ENCODE data around the gene SERTAD4. TPM values are rescaled to one million over a fixed set of nuclear protein-coding genes. Genes with fewer than 3 reads are reported as not detected.
"Not testable (repeated sequence)": the region's sequence is repeated elsewhere in the genome, so short reads cannot be mapped to it uniquely, and the experiment has no call there.

The SERTAD4 gene
- total RNA-seq, 2 experiments from 2014 or later, result not detected

- POLR2A ChIA-PET, result interaction anchor here (0.6 kb wide), 1 partner anchor 59 kb away, joined by 3 read pairs; no protein-coding TSS in a partner anchor
Measured at GRCh38 chr1:210264496-210265380, 32.1 kb downstream of the SERTAD4 start.

DNA sequence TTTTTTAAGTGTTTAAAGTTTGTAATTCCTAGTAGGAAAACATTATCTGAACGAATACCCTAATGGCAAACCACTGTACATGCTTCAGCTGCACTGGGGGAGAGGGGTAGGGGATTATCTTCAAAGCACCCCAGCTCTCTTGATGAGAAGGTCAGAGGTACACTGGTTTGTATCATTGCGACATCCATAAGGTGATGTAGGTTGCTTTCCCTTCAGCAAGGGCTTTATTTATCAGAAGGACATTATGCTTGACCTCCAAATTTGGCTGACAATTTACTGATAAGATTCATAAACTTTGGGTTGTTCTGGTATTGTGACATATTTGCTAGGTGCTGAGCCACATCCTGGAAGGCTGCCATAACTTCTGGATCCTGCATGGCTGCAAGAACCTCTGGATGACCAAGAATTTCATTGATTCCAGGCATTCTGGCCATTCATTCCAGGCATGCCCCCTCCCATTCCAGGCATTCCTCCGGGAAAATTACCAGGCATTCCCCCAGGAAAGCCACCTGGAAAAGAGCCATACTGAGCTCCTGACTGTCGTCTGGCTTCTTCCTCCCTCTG is 32.9 kb downstream of the SERTAD4 start:
- DNase-seq; POLR2A ChIA-PET; H3K27me3 Mint-ChIP-seq; intact Hi-C loops (cut with micrococcal nuclease); H3K27ac Mint-ChIP-seq; H3K4me3 Mint-ChIP-seq; ATAC-seq; H3K36me3 Mint-ChIP-seq (ENCODE audit: low read depth); H3K9me3 Mint-ChIP-seq; CTCF ChIA-PET; H3K4me1 Mint-ChIP-seq (ENCODE audit: low read depth): not testable (repeated sequence)

More at GRCh38 chr1:210264496-210265380, 32.1 kb downstream of the SERTAD4 start:
- H3K27me3 Mint-ChIP-seq, result peaks cover 7% of the 10 kb centered on the region
- ATAC-seq (no peak), DNase-seq (no peak)
- H3K4me3 Mint-ChIP-seq, result no peak overlapping the region
- no peaks in the 10 kb centered on the region for H3K9me3 Mint-ChIP-seq
- CTCF ChIA-PET, result no interaction called here
- no peak overlapping the region for H3K27ac Mint-ChIP-seq
- H3K4me1 Mint-ChIP-seq (ENCODE audit: low read depth), result no peaks in the 10 kb centered on the region
- TF ChIP-seq, protein P1, sequence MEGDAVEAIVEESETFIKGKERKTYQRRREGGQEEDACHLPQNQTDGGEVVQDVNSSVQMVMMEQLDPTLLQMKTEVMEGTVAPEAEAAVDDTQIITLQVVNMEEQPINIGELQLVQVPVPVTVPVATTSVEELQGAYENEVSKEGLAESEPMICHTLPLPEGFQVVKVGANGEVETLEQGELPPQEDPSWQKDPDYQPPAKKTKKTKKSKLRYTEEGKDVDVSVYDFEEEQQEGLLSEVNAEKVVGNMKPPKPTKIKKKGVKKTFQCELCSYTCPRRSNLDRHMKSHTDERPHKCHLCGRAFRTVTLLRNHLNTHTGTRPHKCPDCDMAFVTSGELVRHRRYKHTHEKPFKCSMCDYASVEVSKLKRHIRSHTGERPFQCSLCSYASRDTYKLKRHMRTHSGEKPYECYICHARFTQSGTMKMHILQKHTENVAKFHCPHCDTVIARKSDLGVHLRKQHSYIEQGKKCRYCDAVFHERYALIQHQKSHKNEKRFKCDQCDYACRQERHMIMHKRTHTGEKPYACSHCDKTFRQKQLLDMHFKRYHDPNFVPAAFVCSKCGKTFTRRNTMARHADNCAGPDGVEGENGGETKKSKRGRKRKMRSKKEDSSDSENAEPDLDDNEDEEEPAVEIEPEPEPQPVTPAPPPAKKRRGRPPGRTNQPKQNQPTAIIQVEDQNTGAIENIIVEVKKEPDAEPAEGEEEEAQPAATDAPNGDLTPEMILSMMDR (IDR thresholded peaks at IDR 0.05), result no peak
- no peaks in the 10 kb centered on the region for H3K36me3 Mint-ChIP-seq (ENCODE audit: low read depth)
- intact Hi-C loops (cut with micrococcal nuclease), result no loop called here

- intact Hi-C loops (cut with micrococcal nuclease), result no loop called here
- Mint-ChIP-seq H3K4me3 (no peak overlapping the region), H3K36me3 (ENCODE audit: low read depth) (no peaks in the 10 kb centered on the region), H3K4me1 (ENCODE audit: low read depth) (no peaks in the 10 kb centered on the region), H3K27me3 (peaks cover 11% of the 10 kb centered on the region), H3K9me3 (no peaks in the 10 kb centered on the region), H3K27ac (no peak overlapping the region)
- ChIA-PET POLR2A (interaction anchor here (0.7 kb wide), 1 partner anchor 12 kb away, joined by 3 read pairs; no protein-coding TSS in a partner anchor), CTCF (no interaction called here)
- TF ChIP-seq, protein P1 (IDR thresholded peaks at IDR 0.05), result no peak
- no peak for ATAC-seq
- DNase-seq, result no peak
Measured at GRCh38 chr1:210269981-210270380, 37.4 kb downstream of the SERTAD4 start.

DNA sequence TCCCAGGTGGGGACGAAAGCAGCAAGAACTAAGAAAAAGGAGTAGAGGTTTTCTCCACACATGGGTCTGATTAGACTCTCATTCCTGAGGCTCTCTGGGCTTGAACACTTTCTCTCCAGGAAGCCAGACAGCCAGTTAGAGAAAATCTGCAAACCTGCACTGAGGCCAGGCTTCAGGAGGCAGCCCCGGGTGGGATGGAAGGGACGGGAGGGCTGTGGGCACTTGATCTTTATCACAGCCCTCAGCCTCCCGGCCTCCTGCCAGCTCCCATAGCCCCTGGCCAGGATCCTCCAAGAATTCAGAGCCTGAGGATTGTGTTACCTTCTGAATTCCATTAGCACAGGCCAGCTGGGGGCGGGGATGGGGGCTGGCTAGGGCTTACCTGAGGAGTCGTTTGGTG is 40.1 kb downstream of the SERTAD4 start:
- CTCF ChIA-PET, result no interaction called here
- TF ChIP-seq, protein P1 (IDR thresholded peaks at IDR 0.05), result no peak
- Mint-ChIP-seq H3K4me1 (ENCODE audit: low read depth) (no peaks in the 10 kb centered on the region), H3K27ac (no peak overlapping the region), H3K4me3 (no peak overlapping the region), H3K36me3 (ENCODE audit: low read depth) (no peaks in the 10 kb centered on the region), H3K27me3 (peaks cover 4% of the 10 kb centered on the region), H3K9me3 (no peaks in the 10 kb centered on the region)
- no peak for DNase-seq
- intact Hi-C loops (cut with micrococcal nuclease), result no loop called here
- no peak for ATAC-seq
- POLR2A ChIA-PET, result no interaction called here

- Mint-ChIP-seq H3K27ac (no peak overlapping the region), H3K9me3 (peaks cover 15% of the 10 kb centered on the region), H3K4me1 (ENCODE audit: low read depth) (no peaks in the 10 kb centered on the region), H3K27me3 (peaks cover 6% of the 10 kb centered on the region), H3K4me3 (no peak overlapping the region), H3K36me3 (ENCODE audit: low read depth) (no peaks in the 10 kb centered on the region)
- TF ChIP-seq, protein P1 (IDR thresholded peaks at IDR 0.05), result no peak
- CTCF ChIA-PET, result interaction anchor here (0.7 kb wide), 1 partner anchor 70 kb away, joined by 3 read pairs; no protein-coding TSS in a partner anchor
- ATAC-seq (no peak), DNase-seq (no peak)
- POLR2A ChIA-PET, result no interaction called here
- intact Hi-C loops (cut with micrococcal nuclease), result no loop called here
Measured at GRCh38 chr1:210280221-210280620, 47.6 kb downstream of the SERTAD4 start.

All from activated CD8-positive, alpha-beta T cell treated with anti-CD3 and anti-CD28 coated beads for 36 hours (primary cell).